ENCODE measurements around the gene CDC20B.

The CDC20B gene

DNA sequence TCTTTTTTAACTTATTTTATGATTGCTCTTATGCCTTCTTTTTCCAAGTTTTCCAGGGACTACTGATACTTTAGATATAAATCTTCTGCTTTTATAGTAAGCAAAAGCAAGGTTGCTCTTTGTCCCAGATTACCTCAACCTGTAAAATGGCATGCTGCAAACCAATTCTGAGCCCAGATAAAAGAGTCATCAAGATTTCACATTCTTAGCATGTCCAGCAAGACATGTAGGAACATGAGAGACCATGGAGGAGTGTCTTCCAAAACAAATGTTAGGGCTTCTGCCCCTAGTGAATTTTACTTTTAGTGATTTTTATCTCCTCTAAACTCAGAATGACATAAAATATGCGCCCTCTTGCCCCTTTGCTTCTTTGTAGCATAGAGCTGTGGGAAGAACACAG, 7.0 kb upstream of the CDC20B start:
- in situ Hi-C loops (cut with HindIII; ENCODE audit: low pct_unique_long_range_greater_than_20kb, low sequenced_read_pairs), result no loop called here
- TF ChIP-seq JUND (IDR thresholded peaks at IDR 0.05; ENCODE audit: low read depth), result no peak
- DNase-seq (ENCODE audit: low read depth in 1 of 2, low spot score in 1 of 2), result no peak

DNA sequence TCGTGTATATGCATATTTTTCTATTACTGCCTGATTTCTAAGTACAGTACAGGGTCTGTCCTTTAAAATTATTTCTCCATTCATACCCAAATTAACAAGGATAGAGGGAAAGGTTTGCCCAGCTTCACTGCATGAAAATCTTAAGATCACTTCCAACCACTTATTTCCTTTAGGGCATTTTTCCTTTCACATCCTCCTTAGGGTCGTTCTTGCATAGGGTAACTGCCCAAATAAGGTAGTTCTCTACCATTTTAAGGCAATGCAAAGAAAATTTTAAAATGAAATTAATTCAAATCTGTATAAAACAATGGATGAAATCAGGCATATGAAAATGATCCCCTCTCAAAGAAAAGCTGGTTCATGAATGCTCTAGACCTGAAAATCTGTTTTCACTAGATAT, 4.1 kb upstream of the CDC20B start:
- no peak for DNase-seq (ENCODE audit: low read depth in 1 of 2, low spot score in 1 of 2)
- no peak for TF ChIP-seq JUND (IDR thresholded peaks at IDR 0.05; ENCODE audit: low read depth)
- in situ Hi-C loops (cut with HindIII; ENCODE audit: low pct_unique_long_range_greater_than_20kb, low sequenced_read_pairs), result no loop called here

DNA sequence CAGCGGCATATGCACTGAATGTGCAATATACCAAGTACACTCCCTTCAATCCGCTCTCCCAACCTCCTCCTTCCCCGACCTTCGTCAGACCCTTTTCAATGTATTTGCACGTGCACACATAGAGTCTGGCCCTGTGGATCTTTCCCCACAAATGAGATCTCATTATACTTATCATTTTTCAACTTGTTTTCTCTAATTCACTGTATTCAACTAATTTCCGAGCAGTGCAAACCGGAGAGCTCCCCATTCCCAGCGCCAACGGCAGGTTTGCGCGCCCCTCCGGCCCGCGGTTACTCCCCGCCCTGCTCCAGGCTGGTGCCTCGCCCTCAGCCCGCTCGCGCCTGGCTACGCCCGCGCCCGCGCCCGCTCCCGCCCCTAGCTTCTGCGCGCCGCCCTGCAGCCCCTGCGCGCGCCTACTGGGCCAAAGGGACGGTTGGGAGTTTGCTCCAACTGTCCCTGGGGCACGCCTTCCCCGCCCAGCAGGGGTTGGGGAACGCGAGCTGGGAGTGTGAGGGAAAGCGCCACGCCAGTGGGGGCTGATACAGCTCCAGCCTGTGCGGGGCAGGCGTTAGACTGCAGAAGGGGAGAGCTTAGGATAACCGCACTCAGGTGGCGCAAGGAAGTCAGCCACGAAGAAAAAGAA, 3.3 kb upstream of the CDC20B start:
- in situ Hi-C loops (cut with HindIII; ENCODE audit: low pct_unique_long_range_greater_than_20kb, low sequenced_read_pairs), result no loop called here
- no peak for TF ChIP-seq JUND (IDR thresholded peaks at IDR 0.05; ENCODE audit: low read depth)
- peak; percentile 72 to 89 for DNase-seq (ENCODE audit: low read depth in 1 of 2, low spot score in 1 of 2)

DNA sequence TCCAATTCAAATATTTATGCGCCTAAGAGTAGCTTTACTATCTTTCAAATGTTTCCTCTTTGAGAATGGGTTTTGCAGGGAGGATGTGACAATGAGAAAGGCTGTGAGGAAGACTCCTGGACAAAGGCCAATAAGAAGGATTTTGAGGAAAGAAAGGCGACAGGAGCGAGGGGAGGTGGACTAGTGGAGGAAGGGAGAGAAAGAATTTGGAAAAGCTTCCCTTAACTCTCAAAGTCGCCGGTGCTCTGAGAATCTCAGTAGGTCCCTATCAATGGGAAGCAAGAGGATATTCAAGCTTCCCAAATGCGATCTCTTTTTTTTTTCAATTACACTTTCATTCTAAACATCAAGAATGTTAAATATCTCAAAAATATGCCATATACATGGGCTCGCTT, 2.8 kb upstream of the CDC20B start:
- in situ Hi-C loops (cut with HindIII; ENCODE audit: low pct_unique_long_range_greater_than_20kb, low sequenced_read_pairs), result no loop called here
- no peak for DNase-seq (ENCODE audit: low read depth in 1 of 2, low spot score in 1 of 2)

DNA sequence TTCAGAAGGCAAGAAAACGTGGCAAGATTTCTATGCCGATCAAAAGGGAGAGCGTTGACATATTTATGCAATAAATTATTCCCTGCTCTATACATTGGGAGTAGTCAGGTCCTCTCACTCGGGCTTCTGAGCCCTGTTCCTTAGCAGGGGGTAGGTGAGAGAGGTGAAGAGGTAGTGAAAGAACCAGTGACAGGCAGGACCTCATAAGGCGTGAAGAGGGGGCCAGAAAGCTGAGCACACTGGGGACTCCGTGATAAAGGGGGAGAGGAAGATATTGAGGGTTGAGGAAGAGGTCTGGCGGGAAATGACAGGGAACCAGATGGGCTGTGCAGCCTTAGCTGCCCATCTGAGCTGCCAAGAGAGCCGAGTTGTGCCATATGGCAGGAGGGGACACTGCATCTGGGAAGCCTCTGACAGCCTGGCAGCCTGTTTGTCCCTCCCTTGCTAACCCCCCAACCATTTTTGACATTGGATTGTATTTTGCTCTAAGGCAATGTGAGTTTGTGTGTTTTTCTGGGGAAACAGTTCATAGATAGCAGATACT, 782 bp upstream of the CDC20B start:
- DNase-seq (ENCODE audit: low read depth in 1 of 2, low spot score in 1 of 2), result peak in 1 of 2 experiments; percentile 13
- in situ Hi-C loops (cut with HindIII; ENCODE audit: low pct_unique_long_range_greater_than_20kb, low sequenced_read_pairs), result no loop called here
- TF ChIP-seq JUND (IDR thresholded peaks at IDR 0.05; ENCODE audit: low read depth), result no peak

More for the DNA sequence above, 2.8 kb upstream of the CDC20B start:
- TF ChIP-seq JUND (IDR thresholded peaks at IDR 0.05; ENCODE audit: low read depth), result no peak

DNA sequence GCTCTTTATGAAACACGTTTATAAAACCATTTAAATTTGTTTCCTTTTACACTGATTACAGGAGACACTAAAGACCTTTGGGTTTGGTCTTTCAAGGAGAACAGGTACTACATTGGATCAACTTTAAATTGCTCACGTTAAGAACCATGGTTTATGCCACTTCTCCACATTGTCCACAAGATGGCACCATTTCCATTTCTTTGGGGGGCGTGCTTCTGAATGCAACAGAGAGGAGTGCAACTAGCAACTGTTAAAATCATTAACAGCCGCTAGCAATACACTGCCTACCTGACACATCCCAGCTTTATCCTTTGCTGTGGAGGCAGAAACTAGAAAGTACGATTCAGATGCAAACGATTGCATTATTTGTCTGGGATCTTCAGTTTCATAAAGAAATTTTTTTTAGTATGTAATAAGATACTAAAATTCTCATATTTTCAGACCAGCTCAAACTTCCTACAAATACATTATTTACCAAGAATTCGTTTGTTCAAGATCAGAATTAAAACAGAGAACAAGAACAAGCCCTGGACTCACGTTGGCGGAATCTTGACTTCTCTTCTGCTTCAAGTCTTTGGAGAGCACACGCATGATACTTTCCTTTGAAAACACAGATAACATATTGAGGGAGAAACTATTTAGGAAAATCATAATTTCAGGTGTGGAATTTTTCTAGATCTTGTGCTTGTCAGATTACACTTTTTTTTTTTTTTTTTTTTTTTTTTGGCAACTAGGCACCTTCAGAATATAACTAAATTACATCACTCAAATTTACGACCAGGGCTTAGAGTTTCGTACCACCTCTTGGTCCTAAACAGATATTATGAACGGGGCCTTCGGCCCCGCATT, 702 bp downstream of the CDC20B start:
- no peak for TF ChIP-seq JUND (IDR thresholded peaks at IDR 0.05; ENCODE audit: low read depth)
- DNase-seq (ENCODE audit: low read depth in 1 of 2, low spot score in 1 of 2), result peak; percentile 83 to 95
- in situ Hi-C loops (cut with HindIII; ENCODE audit: low pct_unique_long_range_greater_than_20kb, low sequenced_read_pairs), result no loop called here

DNA sequence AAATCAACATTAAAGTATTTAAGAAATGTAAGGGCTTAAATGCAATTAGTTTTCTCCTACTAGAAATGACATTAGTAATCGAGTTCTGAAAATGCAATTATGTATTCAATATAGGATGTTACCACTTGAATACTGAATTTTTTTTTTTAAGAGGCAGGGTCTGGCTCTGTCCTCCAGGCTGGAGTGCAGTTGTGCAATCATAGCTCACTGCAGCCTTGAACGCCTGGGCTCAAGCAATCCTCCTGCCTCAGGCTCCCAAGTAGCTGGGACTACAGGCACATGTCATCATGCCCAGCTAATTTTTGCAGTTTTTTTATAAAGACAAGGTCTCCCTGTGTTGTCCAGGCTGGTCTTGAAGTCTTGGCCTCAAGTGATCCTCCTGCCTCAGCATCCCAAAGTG, 1.5 kb downstream of the CDC20B start:
- in situ Hi-C loops (cut with HindIII; ENCODE audit: low pct_unique_long_range_greater_than_20kb, low sequenced_read_pairs), result no loop called here
- DNase-seq (ENCODE audit: low read depth in 1 of 2, low spot score in 1 of 2), result no peak
- no peak for TF ChIP-seq JUND (IDR thresholded peaks at IDR 0.05; ENCODE audit: low read depth)

DNA sequence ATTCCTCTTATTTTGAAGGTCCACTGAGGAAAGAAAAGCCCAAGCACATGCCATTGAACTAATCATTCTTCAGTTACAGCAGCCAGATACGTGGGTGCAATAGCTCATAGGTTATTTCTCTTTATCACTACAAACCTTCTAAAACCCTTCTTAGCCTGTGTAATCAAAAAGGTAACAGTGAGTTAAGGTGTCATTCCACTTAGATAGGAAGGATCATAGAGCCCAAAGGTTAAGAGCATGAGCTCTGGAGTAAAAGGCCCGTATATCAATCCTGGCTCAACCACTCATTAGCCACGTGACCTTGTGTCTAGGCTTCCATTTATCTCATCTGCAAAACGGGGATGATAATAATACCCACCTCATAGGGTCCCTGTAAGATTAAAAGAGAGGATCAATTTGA, 10.3 kb downstream of the CDC20B start:
- no peak for DNase-seq (ENCODE audit: low read depth in 1 of 2, low spot score in 1 of 2)
- in situ Hi-C loops (cut with HindIII; ENCODE audit: low pct_unique_long_range_greater_than_20kb, low sequenced_read_pairs), result no loop called here
- TF ChIP-seq JUND (IDR thresholded peaks at IDR 0.05; ENCODE audit: low read depth), result no peak

DNA sequence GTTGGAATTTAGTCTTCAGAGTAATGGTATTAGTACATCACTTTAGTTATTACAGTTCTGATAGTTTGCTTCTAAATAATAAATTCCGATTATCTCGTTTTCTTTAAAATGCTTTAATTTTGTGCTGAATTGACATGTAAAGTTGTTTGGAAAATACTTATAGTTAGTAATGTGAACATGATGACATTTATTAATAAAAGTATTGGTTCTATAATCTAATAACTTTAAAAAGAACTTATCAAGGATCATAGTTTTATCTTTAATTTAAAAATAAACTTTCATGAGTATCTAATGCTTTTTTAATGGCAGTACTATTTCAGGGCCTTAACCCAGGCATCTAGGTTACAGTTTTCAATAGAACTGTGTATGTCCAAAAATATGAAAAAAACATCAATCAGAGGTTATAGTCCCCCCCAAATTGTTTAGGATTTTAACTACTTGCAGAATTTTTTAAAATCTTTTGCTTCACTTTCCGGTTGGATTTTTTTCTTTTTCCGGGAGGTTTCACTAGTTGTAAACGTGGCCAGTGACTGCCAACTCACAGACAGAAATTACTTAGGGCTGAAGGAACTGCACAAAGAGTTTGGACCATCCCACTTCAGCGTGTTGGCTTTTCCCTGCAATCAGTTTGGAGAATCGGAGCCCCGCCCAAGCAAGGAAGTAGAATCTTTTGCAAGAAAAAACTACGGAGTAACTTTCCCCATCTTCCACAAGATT, 12.3 kb downstream of the CDC20B start:
- DNase-seq (ENCODE audit: low read depth in 1 of 2, low spot score in 1 of 2), result peak; percentile 39 to 81
- in situ Hi-C loops (cut with HindIII; ENCODE audit: low pct_unique_long_range_greater_than_20kb, low sequenced_read_pairs), result no loop called here
- TF ChIP-seq JUND (IDR thresholded peaks at IDR 0.05; ENCODE audit: low read depth), result no peak

DNA sequence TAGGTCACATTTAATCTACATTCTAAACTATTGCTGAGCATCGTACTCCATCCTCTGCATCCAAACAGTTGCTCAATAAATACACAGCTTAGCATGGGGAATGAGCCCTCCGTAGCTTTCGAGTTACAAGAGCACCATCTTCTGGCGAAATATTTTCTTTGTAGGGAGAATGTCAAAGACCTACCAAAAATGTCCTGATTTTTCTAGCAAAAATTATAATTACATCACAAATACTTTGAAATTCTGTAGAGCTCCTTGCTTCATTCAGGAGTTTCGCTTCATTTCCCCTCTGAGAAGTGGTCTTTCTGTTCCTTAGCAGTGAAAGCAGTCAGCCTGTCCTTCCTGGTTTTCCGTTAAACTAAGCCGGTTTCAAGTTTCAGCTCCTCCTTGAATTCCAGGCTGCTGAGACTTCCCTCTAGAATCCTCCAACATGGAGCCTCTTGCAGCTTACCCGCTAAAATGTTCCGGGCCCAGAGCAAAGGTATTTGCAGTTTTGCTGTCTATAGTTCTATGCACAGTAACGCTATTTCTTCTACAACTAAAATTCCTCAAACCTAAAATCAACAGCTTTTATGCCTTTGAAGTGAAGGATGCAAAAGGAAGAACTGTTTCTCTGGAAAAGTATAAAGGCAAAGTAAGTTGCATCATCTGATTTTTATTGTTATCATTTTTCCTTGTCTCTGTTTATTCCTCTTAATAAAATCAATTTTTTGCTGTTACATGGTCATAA, 13.0 kb downstream of the CDC20B start, which contains the start of gene GPX8:
Gene GPX8, plus strand, starts transcription at position 409 of the 730 bp plus-strand sequence. Its CDS starts 22 bp downstream, at position 431.
- TF ChIP-seq JUND (IDR thresholded peaks at IDR 0.05; ENCODE audit: low read depth), result no peak
- peak; percentile 43 to 88 for DNase-seq (ENCODE audit: low read depth in 1 of 2, low spot score in 1 of 2)
- in situ Hi-C loops (cut with HindIII; ENCODE audit: low pct_unique_long_range_greater_than_20kb, low sequenced_read_pairs), result no loop called here

DNA sequence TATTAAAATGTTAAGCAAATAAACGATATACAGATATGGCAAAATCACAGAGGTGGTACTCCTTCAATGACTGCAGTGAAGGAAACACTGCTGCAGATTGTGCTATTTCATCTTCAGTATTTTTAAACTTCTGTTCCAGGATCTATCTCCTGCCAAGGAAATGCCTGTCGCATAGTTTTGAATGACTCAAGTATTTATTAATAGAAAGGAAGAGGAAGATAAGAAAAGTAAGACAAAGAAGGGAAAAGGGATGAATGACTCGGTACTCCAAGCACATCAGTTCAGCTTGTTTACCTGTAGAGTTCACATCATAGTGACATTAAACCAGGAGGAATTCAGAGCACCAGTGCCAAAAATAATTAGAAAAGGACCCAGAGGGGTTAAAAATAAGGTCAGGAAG, 18.1 kb downstream of the CDC20B start:
- in situ Hi-C loops (cut with HindIII; ENCODE audit: low pct_unique_long_range_greater_than_20kb, low sequenced_read_pairs), result no loop called here
- DNase-seq (ENCODE audit: low read depth in 1 of 2, low spot score in 1 of 2), result no peak

More for the DNA sequence above, 18.1 kb downstream of the CDC20B start:
- no peak for TF ChIP-seq JUND (IDR thresholded peaks at IDR 0.05; ENCODE audit: low read depth)
